SK-N-MC (cell line): ENCODE data around the gene SRGAP1.

ENCODE experiments used
- EZH2 ChIP-seq: fragments of 200-600 bp; sonication (generic); IDR thresholded peaks from one replicate; pipeline ENCODE4 v1.6.1; 2017; ENCODE audit warnings: antibody characterized with exemption
- FOXP2 ChIP-seq: optimal IDR thresholded peaks from 2 replicates; pipeline ENCODE3; 2011; ENCODE audit warnings: mild to moderate bottlenecking, moderate library complexity; ENCODE audit not compliant: insufficient read depth; ENCODE audit errors: extremely low read length, control extremely low read depth
- POLR2AphosphoS5 ChIP-seq: IDR thresholded peaks from 2 replicates; pipeline ENCODE4 v1.6.1; 2012; ENCODE audit warnings: mild to moderate bottlenecking, low read depth, low read length, borderline replicate concordance

GRCh38 chr12:63875703-63876102, 31.2 kb downstream of the SRGAP1 start:
- TF ChIP-seq POLR2AphosphoS5, result no peak
- TF ChIP-seq EZH2, result no peak
- no peak for TF ChIP-seq FOXP2
